ENCODE results near the gene IGF2BP2. TPM values are rescaled to one million over a fixed set of nuclear protein-coding genes. Genes with fewer than 3 reads are reported as not detected.
"Not testable (repeated sequence)": the region's sequence is repeated elsewhere in the genome, so short reads cannot be mapped to it uniquely, and the experiment has no call there.

The IGF2BP2 gene
- total RNA-seq: 5.5 TPM

- peak; percentile 48 for DNase-seq (ENCODE audit: low spot score)
These were observed at the start of gene IGF2BP2 for GRCh38 chr3:185825006-185825638. Gene IGF2BP2, minus strand, starts transcription at chr3:185825042. Its CDS starts 82 bp downstream, at chr3:185824960.

DNA sequence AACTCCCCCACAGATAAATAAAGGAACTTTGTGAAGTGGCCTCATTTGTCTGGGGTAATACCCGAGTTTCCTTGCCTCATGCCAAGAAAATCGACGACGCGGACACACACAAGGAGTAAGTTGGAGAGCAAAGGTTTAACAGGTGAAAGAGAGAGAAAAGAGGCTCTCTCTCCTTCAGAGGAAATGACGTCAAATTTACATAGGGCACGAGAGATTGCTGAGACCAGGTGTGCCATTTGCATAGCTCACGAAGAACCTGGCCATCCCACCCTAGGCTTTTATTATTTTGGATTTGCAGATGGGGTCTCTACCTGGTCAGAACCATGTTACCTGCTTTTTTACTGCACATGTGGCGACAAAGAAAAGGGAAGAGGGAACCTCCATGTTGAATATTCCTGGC is 49.3 kb upstream of the IGF2BP2 start:
- DNase-seq (ENCODE audit: low spot score): no peak

DNA sequence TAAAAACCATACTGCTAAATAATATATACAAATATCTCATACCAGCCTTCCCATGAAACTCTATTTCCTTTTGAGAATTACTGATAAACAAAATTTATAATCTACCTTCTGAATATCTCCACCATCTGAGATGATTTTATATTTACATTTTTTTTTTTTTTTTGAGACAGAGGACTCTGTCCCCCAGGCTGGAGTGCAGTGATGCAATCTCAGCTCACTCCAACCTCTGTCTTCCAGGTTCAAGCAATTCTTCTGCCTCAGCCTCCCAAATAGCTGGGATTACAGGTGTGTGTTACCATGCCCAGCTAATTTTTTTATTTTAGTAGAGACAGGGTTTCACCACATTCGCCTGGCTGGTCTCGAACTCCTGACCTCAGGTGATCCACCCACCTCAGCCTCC is 42.8 kb upstream of the IGF2BP2 start:
- DNase-seq (ENCODE audit: low spot score): no peak

GRCh38 chr3:185866995-185867394 is 42.2 kb upstream of the IGF2BP2 start:
- no peak for DNase-seq (ENCODE audit: low spot score)

- DNase-seq (ENCODE audit: low spot score): no peak
These were observed 41.7 kb upstream of the IGF2BP2 start for GRCh38 chr3:185866555-185866954.

GRCh38 chr3:185865247-185865646 is 40.4 kb upstream of the IGF2BP2 start:
- no peak for DNase-seq (ENCODE audit: low spot score)

GRCh38 chr3:185864767-185865166 is 39.9 kb upstream of the IGF2BP2 start:
- no peak for DNase-seq (ENCODE audit: low spot score)

DNA sequence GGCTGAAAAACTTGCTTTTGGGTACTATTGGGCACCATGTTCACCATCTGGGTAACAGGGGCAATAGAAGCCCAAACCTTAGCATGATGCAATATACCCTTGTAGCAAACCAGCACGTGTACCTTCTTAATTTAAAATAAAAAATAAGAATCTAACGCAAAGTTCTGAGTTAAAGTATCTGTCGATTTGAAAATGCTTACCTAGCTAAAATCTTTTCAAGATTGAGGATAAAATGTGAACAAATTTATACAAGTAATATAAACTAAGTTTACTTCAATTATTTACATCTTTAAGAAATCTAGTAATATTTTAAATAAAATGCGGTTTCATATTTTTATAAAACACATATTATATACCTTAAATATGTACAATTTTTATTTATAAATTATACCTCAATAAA is 38.1 kb upstream of the IGF2BP2 start:
- no peak for DNase-seq (ENCODE audit: low spot score)

GRCh38 chr3:185859294-185859972 is 34.6 kb upstream of the IGF2BP2 start:
- DNase-seq (ENCODE audit: low spot score): no peak

DNA sequence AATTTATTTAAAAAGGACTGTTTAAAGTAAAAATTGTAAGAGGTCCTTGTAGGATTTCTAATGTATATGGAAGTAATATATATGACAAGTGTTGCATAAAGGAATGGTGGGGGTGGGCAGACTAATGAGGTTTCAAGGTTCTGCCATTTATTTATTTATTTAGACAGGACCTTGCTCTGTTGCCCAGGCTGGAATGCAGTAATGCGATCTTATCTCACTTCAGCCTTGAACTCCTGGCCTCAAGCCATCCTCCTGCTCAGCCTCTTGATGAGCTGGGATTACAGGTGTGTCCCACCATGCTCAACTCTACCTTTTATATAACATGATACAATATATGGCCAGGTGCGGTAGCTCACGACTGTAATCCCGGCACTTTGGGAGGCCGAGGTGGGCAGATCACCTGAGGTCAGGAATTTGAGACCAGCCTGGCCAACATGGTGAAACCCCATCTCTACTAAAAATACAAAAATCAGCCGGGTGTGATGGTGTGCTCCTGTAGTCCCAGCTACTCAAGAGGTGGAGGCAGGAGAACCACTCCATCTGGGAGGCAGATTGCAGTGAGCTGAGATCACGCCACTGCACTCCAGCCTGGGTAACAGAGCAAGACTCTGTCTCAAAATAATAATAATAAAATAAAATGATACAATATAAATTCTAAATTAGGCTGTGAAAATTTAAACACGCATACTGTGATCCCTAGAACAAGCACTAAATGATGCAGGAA is 33.8 kb upstream of the IGF2BP2 start:
- DNase-seq (ENCODE audit: low spot score): no peak

DNA sequence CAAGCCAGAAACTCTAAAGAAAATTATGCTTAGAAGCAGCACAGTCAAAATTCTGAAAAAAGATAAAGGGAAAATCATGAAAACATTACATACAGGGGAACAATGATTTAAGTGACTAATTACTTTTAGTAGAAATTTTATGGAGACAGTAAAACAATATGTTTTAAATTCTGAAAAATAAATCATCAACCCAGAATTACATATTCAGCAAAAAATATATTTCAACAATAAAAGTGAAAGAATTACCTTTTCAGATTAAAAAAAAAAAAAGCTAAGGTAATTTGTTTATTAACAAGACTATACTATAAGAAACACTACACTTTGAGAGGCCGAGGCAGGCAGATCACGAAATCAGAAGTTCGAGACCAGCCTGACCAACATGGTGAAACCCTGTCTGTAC is 32.4 kb upstream of the IGF2BP2 start:
- no peak for DNase-seq (ENCODE audit: low spot score)

GRCh38 chr3:185856652-185857051 is 31.8 kb upstream of the IGF2BP2 start:
- no peak for DNase-seq (ENCODE audit: low spot score)

- DNase-seq (ENCODE audit: low spot score): not testable (repeated sequence)
These were observed 28.9 kb upstream of the IGF2BP2 start for GRCh38 chr3:185853771-185854170.

DNA sequence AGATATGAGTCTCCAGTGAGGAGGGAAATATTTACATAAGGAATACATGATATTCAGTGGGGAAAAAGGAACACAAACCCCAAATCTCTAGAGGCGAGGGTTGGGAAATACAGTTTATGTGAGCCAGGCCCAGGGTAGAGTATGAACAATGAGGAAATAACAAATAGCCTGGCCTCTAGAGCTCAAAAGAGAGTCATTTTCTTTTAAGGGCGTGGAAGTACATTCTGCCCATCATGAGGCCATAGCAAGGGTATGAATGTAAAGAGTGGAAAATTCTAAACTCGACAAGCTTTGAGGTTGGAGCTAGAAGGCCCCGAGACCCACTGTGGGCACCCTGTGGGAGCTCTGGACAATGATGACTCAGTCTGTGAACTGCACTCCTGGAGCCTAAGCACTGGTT is 27.8 kb upstream of the IGF2BP2 start:
- DNase-seq (ENCODE audit: low spot score): no peak

GRCh38 chr3:185851959-185852358 is 27.1 kb upstream of the IGF2BP2 start:
- no peak for DNase-seq (ENCODE audit: low spot score)

- no peak for DNase-seq (ENCODE audit: low spot score)
These were observed 26.2 kb upstream of the IGF2BP2 start for GRCh38 chr3:185851046-185851445.

- no peak for DNase-seq (ENCODE audit: low spot score)
These were observed 22.7 kb upstream of the IGF2BP2 start for GRCh38 chr3:185847506-185847905.

DNA sequence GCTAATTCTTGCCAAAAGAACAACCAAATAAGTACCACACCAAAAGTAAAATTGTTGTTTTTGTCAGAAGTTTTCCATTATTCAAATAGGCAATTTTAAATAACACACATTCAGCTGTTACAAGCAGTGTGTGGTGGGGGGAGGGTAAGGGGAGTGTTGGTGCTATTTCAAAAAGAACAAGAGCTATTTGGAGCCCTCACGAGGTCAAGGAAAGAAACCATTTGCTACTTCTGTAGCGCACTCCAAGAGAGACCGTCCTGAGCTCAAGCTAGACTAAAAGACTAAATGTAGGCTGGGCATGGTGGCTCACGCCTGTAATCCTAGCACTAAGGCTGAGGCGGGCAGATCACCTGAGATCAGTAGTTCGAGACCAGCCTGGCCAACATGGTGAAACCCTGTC is 21.2 kb upstream of the IGF2BP2 start:
- no peak for DNase-seq (ENCODE audit: low spot score)

- DNase-seq (ENCODE audit: low spot score): no peak
These were observed 19.2 kb upstream of the IGF2BP2 start for GRCh38 chr3:185844051-185844450.

DNA sequence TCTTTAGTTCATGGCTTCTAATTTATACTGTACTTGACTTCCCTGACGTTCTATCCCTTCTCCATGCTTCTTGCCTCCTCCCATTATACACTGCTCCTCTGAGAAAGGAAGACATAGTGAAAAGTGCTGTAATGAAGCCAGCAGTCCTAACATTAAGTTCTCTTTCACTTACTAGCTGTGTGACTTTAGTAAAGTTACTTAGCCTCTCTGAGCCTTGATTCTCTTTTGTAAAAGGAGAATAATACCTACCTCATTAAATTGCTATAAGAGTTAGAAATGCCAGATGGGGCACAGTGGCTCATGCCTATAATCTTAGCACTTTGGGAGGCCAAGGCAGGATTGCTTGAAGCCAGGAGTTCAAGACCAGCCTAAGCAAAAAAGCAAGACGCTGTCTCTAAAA is 18.8 kb upstream of the IGF2BP2 start:
- no peak for DNase-seq (ENCODE audit: low spot score)

- no peak for DNase-seq (ENCODE audit: low spot score)
These were observed 18.3 kb upstream of the IGF2BP2 start for GRCh38 chr3:185843126-185843525.

- DNase-seq (ENCODE audit: low spot score): no peak
These were observed 17.4 kb upstream of the IGF2BP2 start for GRCh38 chr3:185842241-185842640.

DNA sequence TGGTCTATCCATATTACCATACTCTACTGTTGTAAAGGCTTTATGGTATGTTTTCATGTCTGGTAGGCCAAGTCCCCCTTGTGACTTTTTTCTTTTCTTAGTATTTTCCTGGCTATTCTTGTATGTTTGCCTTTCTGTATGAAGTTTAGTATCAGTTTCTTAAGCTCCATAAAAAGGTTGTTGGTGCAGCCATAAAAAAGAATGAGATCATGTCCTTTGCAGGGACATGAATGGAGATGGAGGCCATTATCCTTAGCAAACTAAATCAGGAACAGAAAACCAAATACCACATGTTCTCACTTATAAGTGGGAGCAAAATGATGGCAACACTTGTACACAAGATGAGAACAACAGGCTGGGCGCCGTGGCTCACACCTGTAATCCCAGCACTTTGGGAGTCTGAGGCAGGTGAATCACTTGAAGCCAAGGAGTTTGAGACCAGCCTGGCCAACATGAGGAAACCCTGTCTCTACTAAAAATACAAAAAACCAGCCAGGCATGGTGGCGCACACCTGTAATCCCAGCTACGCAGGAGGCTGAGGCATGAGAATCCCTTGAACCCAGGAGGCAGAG is 13.7 kb upstream of the IGF2BP2 start:
- not testable (repeated sequence) for DNase-seq (ENCODE audit: low spot score)
